Activated CD4-positive, alpha-beta memory T cell treated with anti-CD3 and anti-CD28 coated beads, Interleukin-2, amount 10 ng/mL, durations not matched to agents 7 days and 5 days (primary cell): ENCODE results near the gene FMN1. TPM values are rescaled to one million over a fixed set of nuclear protein-coding genes. Genes with fewer than 3 reads are reported as not detected.

Experiments
- CTCF ChIA-PET: fragments of 350-600 bp; sonication (Branson Sonifier 250); formaldehyde crosslinking; loops from one replicate; lab custom pipeline; 2021; ENCODE audit warnings: antibody characterized with exemption, inconsistent platforms; lab: Charles Lee
- POLR2A ChIA-PET: fragments of 350-600 bp; sonication (Branson Sonifier 250); formaldehyde crosslinking; loops from one replicate; lab custom pipeline; 2021; ENCODE audit warnings: antibody characterized with exemption; lab: Charles Lee
- DNase-seq: peaks from one replicate; pipeline ENCODE4 v3.0.0-alpha.2; 2020
- H3K27ac Mint-ChIP-seq: one replicate; pipeline ENCODE4 v1.8.0; 2021; ENCODE audit warnings: mild to moderate bottlenecking, mixed read lengths
- H3K27me3 Mint-ChIP-seq: one replicate; pipeline ENCODE4 v1.8.0; 2021; ENCODE audit warnings: mixed read lengths
- H3K36me3 Mint-ChIP-seq: one replicate; pipeline ENCODE4 v1.8.0; 2021; ENCODE audit warnings: low read depth, mixed read lengths
- H3K4me1 Mint-ChIP-seq: one replicate; pipeline ENCODE4 v1.8.0; 2021; ENCODE audit warnings: mixed read lengths
- H3K4me3 Mint-ChIP-seq: one replicate; pipeline ENCODE4 v1.8.0; 2021; ENCODE audit warnings: mild to moderate bottlenecking, mixed read lengths
- H3K9me3 Mint-ChIP-seq: one replicate; pipeline ENCODE4 v1.8.0; 2021; ENCODE audit warnings: mixed read lengths
- total RNA-seq, 2 experiments: library from RNA; stranded (reverse); gene quantifications; one replicate each; pipeline ENCODE4 v1.2.3, GENCODE V29; 2021

The FMN1 gene
- total RNA-seq, result under 1 TPM; 0.03 to 0.15 TPM

GRCh38 chr15:33194704-33195670, at the start of gene FMN1:
FMN1 (minus strand) TSS chr15:33194714; CDS start chr15:33154914, 39,800 bp downstream.
- peak; percentile 89 for DNase-seq
- ChIA-PET POLR2A (interaction anchor here (1.0 kb wide), 1 partner anchor 10 kb away, joined by 4 read pairs; no protein-coding TSS in a partner anchor), CTCF (interaction anchor here (0.6 kb wide), 1 partner anchor 22 kb away, joined by 3 read pairs; no protein-coding TSS in a partner anchor)
- Mint-ChIP-seq H3K9me3 (no peaks in the 10 kb centered on the region), H3K4me1 (peaks cover 29% of the 10 kb centered on the region), H3K4me3 (peak within 1 kb of the TSS; percentile 46), H3K27ac (no peak within 1 kb of the TSS), H3K27me3 (peaks cover 44% of the 10 kb centered on the region), H3K36me3 (no peaks in the 10 kb centered on the region)

- DNase-seq, result no peak
- Mint-ChIP-seq H3K27me3 (peaks cover 2% of the 10 kb centered on the region), H3K36me3 (no peaks in the 10 kb centered on the region), H3K9me3 (no peaks in the 10 kb centered on the region), H3K27ac (no peak overlapping the region), H3K4me1 (no peaks in the 10 kb centered on the region), H3K4me3 (no peak overlapping the region)
- ChIA-PET POLR2A (no interaction called here), CTCF (no interaction called here)
These were observed 49.4 kb upstream of the FMN1 start for GRCh38 chr15:33243869-33244268.

GRCh38 chr15:33243393-33243792, 48.9 kb upstream of the FMN1 start:
- peaks cover 2% of the 10 kb centered on the region for H3K27me3 Mint-ChIP-seq
- DNase-seq, result no peak
- H3K27ac Mint-ChIP-seq, result no peak overlapping the region
- H3K36me3 Mint-ChIP-seq, result no peaks in the 10 kb centered on the region
- CTCF ChIA-PET, result no interaction called here
- H3K4me3 Mint-ChIP-seq, result no peak overlapping the region
- POLR2A ChIA-PET, result no interaction called here
- H3K9me3 Mint-ChIP-seq, result no peaks in the 10 kb centered on the region
- H3K4me1 Mint-ChIP-seq, result no peaks in the 10 kb centered on the region

DNA sequence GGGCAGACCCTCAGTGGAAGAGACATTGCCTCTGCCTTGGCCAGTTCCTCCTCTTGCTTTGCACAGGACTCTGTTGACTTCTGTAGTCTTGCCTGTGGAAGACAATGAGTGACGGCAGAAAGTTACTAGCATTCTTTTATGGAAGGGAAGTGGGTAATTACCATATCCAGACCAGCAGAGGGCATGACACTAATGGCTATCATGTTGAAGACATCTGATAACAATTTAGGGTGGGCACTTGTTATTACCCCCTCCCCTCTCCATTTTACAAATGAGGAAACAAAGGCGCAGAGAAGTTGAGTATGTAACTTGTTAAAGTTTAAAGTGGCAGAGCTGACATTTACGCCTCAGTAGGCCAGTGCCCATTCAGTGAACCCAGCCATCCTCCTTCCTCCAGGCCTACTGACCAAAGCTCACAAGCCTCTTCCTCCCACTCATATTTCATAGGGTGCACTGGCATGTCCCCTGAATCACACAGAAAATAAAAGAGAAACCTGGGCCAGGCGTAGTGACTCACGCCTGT, 48.2 kb upstream of the FMN1 start:
- DNase-seq, result no peak
- Mint-ChIP-seq H3K27ac (no peak overlapping the region), H3K27me3 (peaks cover 2% of the 10 kb centered on the region), H3K9me3 (no peaks in the 10 kb centered on the region), H3K4me3 (no peak overlapping the region), H3K4me1 (no peaks in the 10 kb centered on the region), H3K36me3 (no peaks in the 10 kb centered on the region)
- ChIA-PET CTCF (no interaction called here), POLR2A (no interaction called here)

- CTCF ChIA-PET, result no interaction called here
- Mint-ChIP-seq H3K9me3 (no peaks in the 10 kb centered on the region), H3K27ac (no peak overlapping the region), H3K27me3 (peaks cover 2% of the 10 kb centered on the region), H3K36me3 (no peaks in the 10 kb centered on the region), H3K4me3 (no peak overlapping the region), H3K4me1 (no peaks in the 10 kb centered on the region)
- POLR2A ChIA-PET, result no interaction called here
- DNase-seq, result no peak
These were observed 47.7 kb upstream of the FMN1 start for GRCh38 chr15:33242165-33242564.

DNA sequence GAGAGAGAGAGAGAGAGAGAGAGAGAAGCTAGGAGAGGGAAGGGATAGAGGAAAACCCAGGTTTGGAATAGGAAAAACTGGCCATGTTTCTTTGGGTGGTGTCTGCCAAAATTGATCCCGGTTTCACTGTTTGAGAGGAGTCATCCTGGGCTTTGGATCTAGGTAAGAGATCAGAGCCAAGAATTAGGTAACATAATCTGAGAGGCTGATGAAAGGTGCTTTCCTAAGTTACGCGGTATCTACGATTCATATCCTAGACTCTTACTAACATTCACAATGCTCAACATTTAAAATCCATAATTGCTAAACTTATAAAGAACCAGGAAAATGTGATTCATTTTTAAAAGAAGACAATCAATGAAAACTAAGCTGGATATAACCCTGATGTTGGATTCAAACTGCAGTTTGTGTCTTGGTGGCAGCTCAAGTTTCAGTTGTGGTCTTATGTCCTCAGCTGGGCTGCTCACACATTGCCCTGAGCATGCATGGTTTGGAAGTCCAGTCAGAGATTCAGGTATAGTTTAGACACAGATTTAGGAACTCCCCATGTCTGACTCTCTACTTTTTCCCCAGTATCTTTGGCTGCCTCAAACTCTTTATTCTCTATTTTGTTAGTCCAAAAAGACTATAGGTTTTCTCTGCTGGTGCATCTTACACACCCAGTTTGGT, 42.5 kb upstream of the FMN1 start:
- no peak overlapping the region for H3K27ac Mint-ChIP-seq
- H3K27me3 Mint-ChIP-seq, result peaks cover 8% of the 10 kb centered on the region
- POLR2A ChIA-PET, result no interaction called here
- no peak for DNase-seq
- H3K4me3 Mint-ChIP-seq, result no peak overlapping the region
- no peaks in the 10 kb centered on the region for H3K4me1 Mint-ChIP-seq
- no peaks in the 10 kb centered on the region for H3K9me3 Mint-ChIP-seq
- CTCF ChIA-PET, result no interaction called here
- H3K36me3 Mint-ChIP-seq, result no peaks in the 10 kb centered on the region

- Mint-ChIP-seq H3K4me1 (no peaks in the 10 kb centered on the region), H3K27me3 (peaks cover 8% of the 10 kb centered on the region), H3K4me3 (no peak overlapping the region), H3K9me3 (no peaks in the 10 kb centered on the region), H3K36me3 (no peaks in the 10 kb centered on the region), H3K27ac (no peak overlapping the region)
- POLR2A ChIA-PET, result no interaction called here
- CTCF ChIA-PET, result no interaction called here
- DNase-seq, result no peak
These were observed 39.5 kb upstream of the FMN1 start for GRCh38 chr15:33234020-33234461.

DNA sequence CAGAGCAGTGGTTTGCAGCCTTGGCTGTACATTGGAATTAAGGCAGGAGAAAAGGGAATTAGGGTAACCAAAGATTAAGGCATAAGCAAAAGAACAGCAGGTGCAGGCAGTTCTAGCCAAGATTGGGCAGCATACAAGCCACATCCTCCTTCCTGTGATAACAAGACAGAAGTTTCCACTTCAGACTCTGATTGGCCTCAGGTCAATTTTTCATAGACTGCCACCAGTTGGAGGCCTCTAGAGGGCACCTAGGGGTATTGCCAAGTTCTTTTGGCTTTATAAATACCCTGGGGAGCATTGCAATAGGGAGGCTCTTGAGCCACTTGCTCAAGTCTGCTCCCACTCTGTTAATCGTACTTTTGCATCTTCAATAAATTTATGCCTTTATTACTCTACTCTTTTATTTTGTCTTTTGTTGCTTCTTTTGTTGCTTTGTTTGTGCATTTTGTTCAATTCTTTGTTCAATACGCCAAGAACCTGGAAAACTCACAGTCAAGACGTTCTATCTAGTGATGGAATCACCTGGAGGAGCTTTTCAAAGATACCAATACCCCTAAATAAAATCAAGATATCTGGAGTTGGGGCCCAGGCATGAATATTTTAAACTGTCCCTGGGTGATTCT, 32.2 kb upstream of the FMN1 start:
- Mint-ChIP-seq H3K27me3 (peaks cover 1% of the 10 kb centered on the region), H3K36me3 (no peaks in the 10 kb centered on the region), H3K27ac (no peak overlapping the region), H3K9me3 (no peaks in the 10 kb centered on the region), H3K4me1 (peaks cover 11% of the 10 kb centered on the region), H3K4me3 (no peak overlapping the region)
- CTCF ChIA-PET, result interaction anchor here (1.1 kb wide), 1 partner anchor 20 kb away, joined by 3 read pairs; no protein-coding TSS in a partner anchor
- DNase-seq, result peak; percentile 57
- POLR2A ChIA-PET, result no interaction called here

DNA sequence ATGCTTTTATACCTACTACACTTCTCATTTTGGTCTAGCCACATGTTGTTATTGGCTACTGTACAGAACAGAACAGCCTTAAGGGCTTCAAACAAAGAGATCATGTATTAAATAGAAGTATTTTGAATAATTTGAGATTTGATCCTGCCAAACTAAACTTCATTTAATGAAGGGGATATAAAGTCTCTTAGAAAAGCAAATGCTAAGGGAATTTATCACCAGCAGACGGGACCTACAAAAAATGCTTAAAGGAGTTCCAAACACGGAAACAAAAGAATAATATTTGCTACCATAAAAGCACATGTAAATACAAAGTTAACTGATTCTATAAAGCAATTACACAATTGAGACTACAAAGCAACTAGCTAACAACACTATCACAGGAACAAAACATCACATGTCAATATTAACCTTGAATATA, 23.6 kb upstream of the FMN1 start:
- Mint-ChIP-seq H3K27ac (no peak overlapping the region), H3K36me3 (no peaks in the 10 kb centered on the region), H3K4me1 (no peaks in the 10 kb centered on the region), H3K4me3 (no peak overlapping the region), H3K9me3 (no peaks in the 10 kb centered on the region), H3K27me3 (peaks cover 11% of the 10 kb centered on the region)
- POLR2A ChIA-PET, result no interaction called here
- CTCF ChIA-PET, result no interaction called here
- no peak for DNase-seq

GRCh38 chr15:33215941-33216872, 21.7 kb upstream of the FMN1 start:
- DNase-seq, result no peak
- Mint-ChIP-seq H3K27ac (no peak overlapping the region), H3K27me3 (peaks cover 7% of the 10 kb centered on the region), H3K4me3 (no peak overlapping the region), H3K36me3 (no peaks in the 10 kb centered on the region), H3K9me3 (no peaks in the 10 kb centered on the region), H3K4me1 (no peaks in the 10 kb centered on the region)
- ChIA-PET POLR2A (interaction anchor here (1.3 kb wide), 1 partner anchor 14 kb away, joined by 4 read pairs; no protein-coding TSS in a partner anchor), CTCF (interaction anchor here (0.9 to 1.0 kb wide), 2 partner anchors 10 to 15 kb away, joined by 3 to 4 read pairs; no protein-coding TSS in a partner anchor)

DNA sequence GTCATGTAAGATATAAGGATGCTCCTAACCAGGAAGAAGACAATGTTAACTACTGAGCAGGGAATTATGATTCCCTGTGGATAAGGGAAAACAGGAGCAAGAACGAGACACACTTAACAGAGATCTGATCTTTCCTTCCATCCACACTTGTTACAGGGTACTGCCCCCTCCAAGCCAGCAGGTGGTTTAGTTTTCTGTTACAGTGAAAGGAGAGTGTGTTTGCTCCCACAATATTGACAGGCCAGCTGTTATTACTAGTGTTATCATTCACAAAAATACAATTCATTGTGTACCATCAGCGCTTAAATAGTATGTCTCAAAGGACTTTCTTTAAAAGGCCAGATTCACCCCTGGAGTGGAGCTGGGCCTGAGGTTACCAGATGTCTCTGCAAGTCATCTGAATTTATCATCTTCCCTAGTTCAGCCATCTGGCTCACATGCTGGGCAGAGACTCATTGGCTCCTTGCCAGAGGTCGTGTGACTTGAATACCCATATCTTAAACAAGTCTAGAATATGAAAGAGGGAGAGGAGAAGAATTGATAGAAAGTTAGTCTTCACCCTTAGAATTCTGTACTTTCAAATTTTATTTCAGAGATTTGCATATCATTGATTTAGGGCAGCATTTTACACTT, 16.8 kb upstream of the FMN1 start:
- Mint-ChIP-seq H3K4me3 (no peak overlapping the region), H3K27ac (no peak overlapping the region), H3K36me3 (no peaks in the 10 kb centered on the region), H3K9me3 (peaks cover 10% of the 10 kb centered on the region), H3K4me1 (peaks cover 4% of the 10 kb centered on the region), H3K27me3 (peaks cover 4% of the 10 kb centered on the region)
- DNase-seq, result no peak
- POLR2A ChIA-PET, result no interaction called here
- CTCF ChIA-PET, result no interaction called here
